Measurements from ENCODE around the gene ABHD11.
A peak's percentile ranks its signal among the peaks of the same experiment; 100 is the strongest.
"Not testable (repeated sequence)": the region's sequence is repeated elsewhere in the genome, so short reads cannot be mapped to it uniquely, and the experiment has no call there.

The ABHD11 gene

GRCh38 chr7:73718905-73719805, 19.4 kb downstream of the ABHD11 start, which contains the start of gene STX1A:
Gene STX1A (minus strand): TSS chr7:73719669. CDS start chr7:73719631, 38 bp downstream.
- DNase-seq = peak; percentile 66

- no peak for DNase-seq
These were observed 20.1 kb downstream of the ABHD11 start for GRCh38 chr7:73718438-73718881.

- peak; percentile 91 for DNase-seq
These were observed 20.6 kb downstream of the ABHD11 start for GRCh38 chr7:73717991-73718405.

- DNase-seq = peak; percentile 26
These were observed 21.4 kb downstream of the ABHD11 start for GRCh38 chr7:73717025-73717807.

GRCh38 chr7:73716318-73716890, 22.2 kb downstream of the ABHD11 start:
- DNase-seq = no peak

- DNase-seq = peak; percentile 94
These were observed 22.8 kb downstream of the ABHD11 start for GRCh38 chr7:73715648-73716317.

- not testable (repeated sequence) for DNase-seq
These were observed 25.3 kb downstream of the ABHD11 start for GRCh38 chr7:73713319-73713718.

- DNase-seq = no peak
These were observed 25.8 kb downstream of the ABHD11 start for GRCh38 chr7:73712773-73713172.

- no peak for DNase-seq
These were observed 29.5 kb downstream of the ABHD11 start for GRCh38 chr7:73708961-73709549.

GRCh38 chr7:73707045-73707631, 31.5 kb downstream of the ABHD11 start:
- DNase-seq = no peak

- peak; percentile 48 for DNase-seq
These were observed 32.2 kb downstream of the ABHD11 start for GRCh38 chr7:73706126-73707044.

- DNase-seq = no peak
These were observed 33.1 kb downstream of the ABHD11 start for GRCh38 chr7:73705551-73705920.

GRCh38 chr7:73704640-73705550, 33.7 kb downstream of the ABHD11 start:
- DNase-seq = peak; percentile 87

GRCh38 chr7:73703757-73704639, 34.6 kb downstream of the ABHD11 start:
- peak; percentile 74 for DNase-seq

GRCh38 chr7:73703225-73703624, 35.4 kb downstream of the ABHD11 start:
- DNase-seq = no peak

- no peak for DNase-seq
These were observed 35.9 kb downstream of the ABHD11 start for GRCh38 chr7:73702665-73703064.

GRCh38 chr7:73702226-73702625, 36.4 kb downstream of the ABHD11 start:
- no peak for DNase-seq

GRCh38 chr7:73701357-73701995, 37.1 kb downstream of the ABHD11 start:
- DNase-seq = peak; percentile 68

Measured in fibroblast of skin of right quadriceps (primary cell).